GM10847 (cell line): Measurements from ENCODE around the gene GCNA.

Experiments
- POLR2A ChIP-seq: IDR thresholded peaks from 2 replicates; pipeline ENCODE4 v1.6.1; 2011; ENCODE audit not compliant: insufficient read length; ENCODE audit errors: extremely low read depth

Gene GCNA

DNA sequence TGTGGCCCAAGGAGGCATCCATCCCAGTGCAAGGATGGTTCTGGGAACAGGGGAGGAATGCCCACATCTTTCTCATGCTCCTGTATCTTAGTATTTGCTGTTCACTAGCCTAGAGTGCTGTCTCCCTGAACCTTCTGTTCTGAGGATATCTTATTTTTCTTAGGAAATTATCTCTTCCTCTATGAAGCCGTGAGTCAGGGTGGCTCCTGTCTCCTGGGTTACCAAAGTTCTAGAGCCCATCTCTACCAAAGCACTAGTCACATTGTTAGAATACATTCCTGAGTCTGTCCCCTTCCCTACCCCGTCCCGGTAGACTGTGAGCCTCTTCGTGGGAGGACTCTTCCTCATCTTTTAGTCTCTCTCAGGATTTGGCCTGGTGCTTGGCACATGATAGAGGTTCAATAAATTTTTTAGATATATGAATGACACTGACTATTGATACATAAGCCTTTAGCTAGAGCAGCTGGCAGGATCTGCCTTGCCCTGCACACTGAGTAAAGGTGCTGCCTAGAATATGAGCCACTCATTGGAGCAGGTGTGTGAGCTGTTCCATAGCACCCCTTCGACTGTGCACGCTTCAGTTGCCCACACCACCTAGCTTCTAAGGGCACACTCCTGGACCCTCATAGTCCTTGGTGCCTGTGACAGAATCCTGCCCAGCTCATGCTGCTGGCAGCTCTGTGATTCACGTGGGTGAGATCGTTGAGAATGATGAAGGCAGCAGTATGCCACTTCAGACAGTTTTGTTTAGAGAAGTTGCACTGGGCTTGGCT lies 26.7 kb downstream of the GCNA start:
- TF ChIP-seq POLR2A: no peak

DNA sequence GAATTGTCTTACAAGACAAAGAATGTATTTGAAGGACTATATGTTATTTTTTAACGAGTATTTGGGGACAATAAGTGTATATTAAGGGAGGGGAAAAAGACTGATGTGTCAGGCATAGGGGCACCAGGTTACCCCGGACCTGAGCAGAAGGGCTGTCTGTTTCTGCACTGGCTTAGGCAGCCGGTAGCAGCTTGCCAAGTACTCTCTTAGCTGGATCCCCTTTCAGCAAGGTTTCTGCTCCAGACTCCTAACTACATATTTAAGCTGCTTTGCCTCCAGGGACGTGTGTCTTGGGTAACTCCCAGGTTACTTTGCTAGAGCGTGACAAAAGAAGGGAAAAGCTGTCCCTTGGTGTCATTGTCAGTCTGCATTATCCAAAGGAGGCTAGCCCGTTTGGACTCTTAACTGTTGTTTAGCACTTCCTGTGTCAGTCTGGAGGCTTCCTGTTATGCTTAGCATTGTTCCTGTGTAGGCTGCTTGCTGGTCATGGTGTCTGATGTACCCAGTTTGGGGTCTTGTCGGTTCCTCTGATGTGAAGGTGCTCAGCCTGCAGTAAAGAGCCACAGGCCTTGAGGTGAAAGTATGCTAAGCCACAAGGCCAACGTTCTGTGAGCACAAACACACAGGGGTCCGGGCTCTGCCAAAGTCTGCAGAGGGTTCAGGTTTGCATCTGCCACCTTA lies 28.4 kb downstream of the GCNA start:
- no peak for TF ChIP-seq POLR2A

DNA sequence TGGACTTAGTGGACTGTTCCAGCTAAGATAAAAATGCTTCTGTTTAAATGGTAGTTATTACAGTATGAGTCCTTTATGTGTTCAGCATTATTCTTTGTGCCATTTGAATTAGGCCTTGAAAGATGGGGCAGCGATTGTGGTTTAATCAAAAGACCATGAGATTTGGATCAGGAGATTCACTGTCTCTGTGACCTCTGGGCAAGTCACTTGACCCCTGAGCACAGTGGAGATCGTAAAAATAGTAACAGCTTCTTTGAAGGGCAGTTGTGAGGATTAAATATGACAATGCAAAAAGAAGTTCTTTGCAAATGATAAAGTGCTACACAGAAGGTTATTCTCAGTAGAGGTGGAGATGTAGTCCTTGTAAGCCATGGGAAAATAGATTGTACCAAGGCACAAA lies 29.3 kb downstream of the GCNA start:
- no peak for TF ChIP-seq POLR2A

DNA sequence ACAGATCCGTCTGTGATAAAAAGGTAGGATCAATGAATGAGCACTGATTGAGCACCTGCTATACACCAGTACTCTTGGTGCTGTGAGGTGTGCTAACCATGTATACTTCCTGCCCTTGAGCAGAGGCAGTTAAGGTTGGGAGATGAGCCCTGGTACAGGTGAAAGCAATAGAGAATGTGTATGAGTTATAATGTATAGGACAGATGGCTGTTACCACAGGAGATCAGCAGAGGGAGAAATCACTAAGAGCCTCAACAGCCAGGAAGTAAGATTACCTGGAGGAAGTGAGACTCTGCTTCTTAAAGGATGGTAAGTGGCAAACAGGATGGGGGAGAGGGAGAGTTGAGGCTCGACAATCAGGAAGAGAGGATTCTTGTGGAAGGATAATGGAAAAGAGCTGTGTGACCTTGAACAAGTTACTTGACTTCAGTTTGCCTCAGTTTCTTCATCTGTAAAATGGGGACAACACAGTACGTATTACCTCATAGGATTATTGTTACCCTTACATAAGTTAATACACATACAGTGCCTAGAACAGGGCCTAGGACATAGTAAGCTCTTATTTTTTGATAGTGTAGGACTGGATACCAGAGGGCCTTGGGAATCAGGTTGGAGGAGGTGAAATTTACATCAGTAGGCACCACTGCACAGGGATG lies 31.0 kb downstream of the GCNA start:
- no peak for TF ChIP-seq POLR2A

GRCh38 chrX:71612256-71612655 lies 34.0 kb downstream of the GCNA start:
- TF ChIP-seq POLR2A: no peak

DNA sequence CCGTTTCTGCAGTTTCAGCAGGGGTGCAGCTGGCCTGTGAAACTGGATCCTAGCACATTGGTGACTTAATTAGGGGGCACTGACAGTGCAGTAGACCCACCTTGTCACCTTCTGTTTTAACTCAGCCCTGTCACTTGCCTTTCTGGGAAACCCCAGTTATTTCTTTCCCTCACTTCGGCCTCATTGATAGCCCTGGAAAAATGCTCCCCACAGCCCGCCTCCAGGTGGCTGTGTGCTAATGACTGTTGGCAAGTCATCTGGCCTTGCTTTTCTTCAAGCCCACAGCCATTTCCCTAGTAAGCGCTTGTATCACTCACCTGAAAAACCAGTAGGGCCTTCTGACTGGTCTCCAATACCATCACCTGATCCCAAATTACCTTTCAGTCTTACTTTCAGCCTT lies 36.8 kb downstream of the GCNA start:
- no peak for TF ChIP-seq POLR2A

DNA sequence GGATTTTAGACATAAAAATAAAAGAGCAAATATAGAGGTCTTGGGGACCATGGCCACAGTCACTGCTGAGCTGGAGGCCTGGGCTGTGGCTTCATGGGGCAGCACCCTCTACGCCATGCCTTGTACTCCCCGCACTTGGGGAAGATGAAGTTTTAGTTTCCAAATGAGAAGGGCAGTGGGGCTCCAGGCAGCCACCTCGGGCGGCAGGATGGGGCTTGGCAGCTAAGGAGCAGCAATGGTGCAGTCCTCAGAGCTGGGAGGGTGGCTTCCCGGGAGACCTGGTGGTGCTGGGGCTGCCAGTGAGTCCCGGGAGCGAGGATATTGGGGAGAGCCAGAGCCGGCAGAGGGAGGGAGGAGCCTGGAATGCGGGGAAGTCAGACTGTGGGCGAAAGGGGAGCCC lies 37.7 kb downstream of the GCNA start:
- no peak for TF ChIP-seq POLR2A

DNA sequence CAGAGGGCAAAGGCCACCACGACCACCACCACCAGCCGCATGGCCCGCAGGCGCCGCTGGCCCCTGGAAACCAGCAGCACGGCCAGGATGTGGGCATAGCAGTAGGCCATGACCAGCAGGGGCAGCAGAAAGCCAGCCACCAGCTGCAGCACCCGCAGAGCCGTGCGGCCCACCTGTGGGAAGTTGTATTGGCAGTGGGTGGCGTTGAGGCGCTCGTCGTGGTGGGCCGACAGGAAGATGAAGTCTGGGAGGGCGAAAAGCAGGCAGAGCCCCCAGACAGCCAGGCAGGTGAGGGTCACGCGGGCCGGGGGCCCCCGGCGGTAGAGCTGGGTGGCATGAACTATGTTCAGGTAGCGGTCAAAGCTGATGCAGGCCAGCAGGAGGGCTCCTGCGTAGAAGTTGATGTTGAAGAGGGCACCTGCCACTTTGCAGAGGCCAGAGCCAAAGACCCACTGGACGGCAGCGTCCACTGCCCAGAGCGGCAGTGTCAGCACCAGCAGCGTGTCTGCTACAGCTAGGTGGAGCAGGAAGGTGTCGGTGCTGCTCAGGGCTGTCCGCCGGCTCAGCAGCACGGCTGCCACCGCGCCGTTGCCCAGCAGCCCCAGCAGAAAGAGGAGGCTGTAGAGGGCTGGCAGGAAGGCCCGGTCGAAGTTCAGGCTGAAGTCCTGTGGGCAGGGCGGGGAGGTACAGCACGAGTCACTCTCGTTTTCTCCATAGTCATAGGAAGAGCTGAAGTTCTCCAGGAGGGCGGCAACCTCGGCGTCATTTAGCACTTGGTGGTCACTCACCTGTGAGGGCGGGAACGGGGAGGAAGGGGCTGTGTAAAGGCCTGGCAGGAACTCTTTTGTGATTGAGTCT lies 38.7 kb downstream of the GCNA start:
- no peak for TF ChIP-seq POLR2A

DNA sequence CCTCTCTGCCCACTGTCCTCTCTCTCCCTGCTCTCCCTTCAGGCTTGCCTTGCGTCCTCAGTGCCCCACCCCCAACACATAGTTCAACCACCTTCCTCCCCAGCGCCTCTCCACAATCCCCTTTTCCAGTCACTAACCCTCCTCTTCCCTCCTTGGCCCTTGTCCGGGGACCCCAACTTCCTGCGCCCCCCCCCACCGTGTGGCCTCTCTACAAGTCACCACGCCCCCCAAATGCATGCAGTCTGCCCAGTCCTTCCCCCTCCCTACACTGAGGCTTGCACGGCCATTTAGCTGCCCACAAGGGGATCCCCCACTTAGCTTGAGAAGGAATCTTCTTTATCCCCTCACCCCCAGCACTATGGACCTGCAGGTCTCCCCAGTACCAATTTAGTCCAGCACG lies 39.5 kb downstream of the GCNA start:
- TF ChIP-seq POLR2A: no peak

DNA sequence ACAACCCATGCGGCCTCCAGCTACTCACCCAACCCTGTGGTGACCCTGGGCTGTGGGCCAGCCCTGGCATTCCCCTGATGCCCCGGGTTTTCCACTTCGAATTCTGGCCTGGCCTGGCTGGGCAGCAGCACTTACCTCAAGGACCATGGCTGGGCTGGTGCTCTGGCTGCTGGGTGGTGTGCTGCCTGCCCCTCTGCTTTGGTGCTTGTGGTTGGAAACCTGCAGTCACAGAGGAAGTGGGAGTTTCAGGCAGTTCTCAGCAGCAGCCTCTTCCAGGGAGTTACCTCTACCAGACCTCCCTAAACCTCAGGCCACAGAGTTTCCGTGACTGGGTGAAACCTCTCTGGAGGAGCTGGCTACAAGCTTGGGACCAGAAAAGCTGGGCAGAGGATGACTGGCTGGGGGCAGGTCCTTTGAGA lies 40.1 kb downstream of the GCNA start, which contains the start of gene CXCR3:
Gene CXCR3, minus strand, starts transcription at position 209 of the 419 bp plus-strand sequence. Its CDS starts 62 bp downstream, at position 147.
- no peak for TF ChIP-seq POLR2A

- no peak for TF ChIP-seq POLR2A
Observed at GRCh38 chrX:71618787-71619186, 40.5 kb downstream of the GCNA start.

- no peak for TF ChIP-seq POLR2A
Observed at GRCh38 chrX:71619193-71619592, 41.0 kb downstream of the GCNA start.

GRCh38 chrX:71619986-71620385 lies 41.7 kb downstream of the GCNA start:
- TF ChIP-seq POLR2A: no peak

DNA sequence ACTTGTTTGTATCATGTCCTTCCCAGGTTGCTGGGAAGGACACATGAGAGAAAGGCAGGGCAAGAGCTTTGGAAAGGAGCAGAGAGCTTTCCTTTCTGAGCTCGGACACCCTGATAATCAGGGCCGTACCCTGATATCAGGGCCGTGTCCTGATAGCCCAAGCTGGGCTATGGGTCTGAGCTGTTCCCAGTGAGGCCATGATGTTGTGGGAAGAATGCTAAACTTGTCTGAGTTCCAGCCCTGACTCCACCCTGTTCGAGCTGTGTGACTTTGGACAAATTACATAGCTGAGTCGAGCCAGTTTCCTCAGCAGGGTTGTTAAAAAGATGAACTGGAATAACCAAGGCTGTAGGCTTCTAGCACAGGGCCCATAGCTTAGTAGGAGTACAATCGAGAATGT lies 43.4 kb downstream of the GCNA start:
- no peak for TF ChIP-seq POLR2A

GRCh38 chrX:71622032-71622575 lies 43.9 kb downstream of the GCNA start:
- no peak for TF ChIP-seq POLR2A
